Vagina (tissue), 2 donors: ENCODE data around the gene ZNF385A.

Source experiments
- CTCF ChIP-seq, 3 experiments: fragments of 450-650 bp in 2 of 3; fragments of 200-600 bp in 1 of 3; sonication (generic) in 1 of 3; IDR thresholded peaks; one replicate each; pipeline ENCODE4 v1.5.1; 2017 to 2019; ENCODE audit warnings: antibody characterized with exemption in 3 of 3, mild to moderate bottlenecking in 2 of 3, moderate library complexity in 2 of 3
- POLR2A ChIP-seq, 2 donors: fragments of 450-650 bp; IDR thresholded peaks; one replicate each; pipeline ENCODE4 v1.6.1; 2017; ENCODE audit warnings: antibody characterized with exemption in 2 of 2, mild to moderate bottlenecking in 2 of 2, moderate library complexity in 2 of 2
- POLR2AphosphoS5 ChIP-seq, 2 donors: sonication (generic); formaldehyde crosslinking; IDR thresholded peaks; one replicate each; pipeline ENCODE4 v1.9.0; 2017; ENCODE audit warnings: antibody characterized with exemption in 2 of 2, mild to moderate bottlenecking in 2 of 2, low read depth in 1 of 2; ENCODE audit not compliant: insufficient read depth in 1 of 2

- TF ChIP-seq CTCF (IDR thresholded peaks at IDR 0.05): no peak
- TF ChIP-seq POLR2A (IDR thresholded peaks at IDR 0.05): no peak
- TF ChIP-seq POLR2AphosphoS5 (IDR thresholded peaks at IDR 0.05; ENCODE audit: insufficient read depth in 1 of 2, low read depth in 1 of 2): no peak
Measured at GRCh38 chr12:54407183-54407905, 22.8 kb upstream of the ZNF385A start.
